ENCODE data around the gene SYT2. TPM values are rescaled to one million over a fixed set of nuclear protein-coding genes. Genes with fewer than 3 reads are reported as not detected.

Gene SYT2
- total RNA-seq, 1 experiment from 2014 or later, result not detected

- H3K36me3 ChIP-seq (ENCODE audit: control insufficient read depth in 1 of 2, insufficient read depth in 2 of 2, low read length in 2 of 2), result peaks cover 8 to 34% of the 10 kb centered on the region in 2 experiments; a peak in 3 of 4 replicates
- TF ChIP-seq EZH2 (IDR thresholded peaks at IDR 0.05) (no peak), MAX (IDR thresholded peaks at IDR 0.05) (no peak), CEBPB (IDR thresholded peaks at IDR 0.05; ENCODE audit: low read depth) (no peak), ZBTB33 (IDR thresholded peaks at IDR 0.05; ENCODE audit: extremely low read depth, insufficient replicate concordance, low read length) (no peak)
- CTCF ChIA-PET, result no interaction called here
- H3K79me2 ChIP-seq (ENCODE audit: insufficient read depth, low read length), result no peaks in the 10 kb centered on the region
- H4K20me1 ChIP-seq (ENCODE audit: insufficient read depth), result no peaks in the 10 kb centered on the region
- H3K9me2 ChIP-seq (ENCODE audit: insufficient read depth), result no peaks in the 10 kb centered on the region
- intact Hi-C loops (cut with micrococcal nuclease), result no loop called here
- no peak for ATAC-seq
- no peak overlapping the region for H3K4me2 ChIP-seq (ENCODE audit: low read length)
- BruUV-seq (replicated peaks), result no TSS peak
- no peak overlapping the region for H3K4me3 ChIP-seq (replicated peaks in 1 of 2; ENCODE audit: low read depth in 1 of 2, low read length in 2 of 2)
- H3K27me3 ChIP-seq (ENCODE audit: insufficient read depth, low read length), result no peaks in the 10 kb centered on the region
- DNase-seq (ENCODE audit: low read depth, low spot score), result no peak
- no peak overlapping the region for H2AFZ ChIP-seq (ENCODE audit: low read depth, low read length, poor library complexity, severe bottlenecking)
- H3K9ac ChIP-seq (ENCODE audit: low read length), result no peak overlapping the region
- no peak overlapping the region for H3K27ac ChIP-seq (ENCODE audit: low read depth, low read length)
- H3K4me1 ChIP-seq (ENCODE audit: control insufficient read depth in 1 of 2, insufficient read depth in 2 of 2, low read length in 2 of 2), result no peaks in the 10 kb centered on the region
- RAD21 ChIA-PET (ENCODE audit: low non-redundant PET in 1 of 2, low total read pairs in 2 of 2, uncharacterized antibody in 2 of 2, unreplicated experiment in 2 of 2), result no interaction called here
- POLR2A ChIA-PET, result no interaction called here
- H3K9me3 ChIP-seq (ENCODE audit: control insufficient read depth in 1 of 2, insufficient read depth in 1 of 2, low read depth in 1 of 2, low read length in 2 of 2), result no peaks in the 10 kb centered on the region
Measured at GRCh38 chr1:202756391-202756790, 46.1 kb upstream of the SYT2 start.

- DNase-seq (ENCODE audit: low read depth, low spot score), result no peak
- no peak for TF ChIP-seq MAX (IDR thresholded peaks at IDR 0.05)
- no peak overlapping the region for H3K4me3 ChIP-seq (replicated peaks in 1 of 2; ENCODE audit: low read depth in 1 of 2, low read length in 2 of 2)
- no peaks in the 10 kb centered on the region for H3K79me2 ChIP-seq (ENCODE audit: insufficient read depth, low read length)
- no peak overlapping the region for H2AFZ ChIP-seq (ENCODE audit: low read depth, low read length, poor library complexity, severe bottlenecking)
- no peak overlapping the region for H3K9ac ChIP-seq (ENCODE audit: low read length)
- no peaks in the 10 kb centered on the region for H3K27me3 ChIP-seq (ENCODE audit: insufficient read depth, low read length)
- H3K9me2 ChIP-seq (ENCODE audit: insufficient read depth), result no peaks in the 10 kb centered on the region
- no peak overlapping the region for H3K4me2 ChIP-seq (ENCODE audit: low read length)
- intact Hi-C loops (cut with micrococcal nuclease), result loop anchor here (5.0 kb wide), 1 partner anchor 98 kb away; no protein-coding TSS in a partner anchor
- H3K9me3 ChIP-seq (ENCODE audit: control insufficient read depth in 1 of 2, insufficient read depth in 1 of 2, low read depth in 1 of 2, low read length in 2 of 2), result no peaks in the 10 kb centered on the region
- no TSS peak for BruUV-seq (replicated peaks)
- no peaks in the 10 kb centered on the region for H3K4me1 ChIP-seq (ENCODE audit: control insufficient read depth in 1 of 2, insufficient read depth in 2 of 2, low read length in 2 of 2)
- POLR2A ChIA-PET, result no interaction called here
- H3K27ac ChIP-seq (ENCODE audit: low read depth, low read length), result no peak overlapping the region
- no peaks in the 10 kb centered on the region for H4K20me1 ChIP-seq (ENCODE audit: insufficient read depth)
- H3K36me3 ChIP-seq (ENCODE audit: control insufficient read depth in 1 of 2, insufficient read depth in 2 of 2, low read length in 2 of 2), result peaks cover 8 to 31% of the 10 kb centered on the region in 2 experiments; a peak in 3 of 4 replicates
- RAD21 ChIA-PET (ENCODE audit: low non-redundant PET in 1 of 2, low total read pairs in 2 of 2, uncharacterized antibody in 2 of 2, unreplicated experiment in 2 of 2), result no interaction called here
- CTCF ChIA-PET, result no interaction called here
- no peak for ATAC-seq
Measured at GRCh38 chr1:202754293-202754692, 44.0 kb upstream of the SYT2 start.
